ENCODE data around the gene COL23A1. TPM values are rescaled to one million over a fixed set of nuclear protein-coding genes. Genes with fewer than 3 reads are reported as not detected.

COL23A1 gene
- total and polyA plus RNA-seq, 2 experiments from 2014 or later, result 4.8 to 8.2 TPM

DNA sequence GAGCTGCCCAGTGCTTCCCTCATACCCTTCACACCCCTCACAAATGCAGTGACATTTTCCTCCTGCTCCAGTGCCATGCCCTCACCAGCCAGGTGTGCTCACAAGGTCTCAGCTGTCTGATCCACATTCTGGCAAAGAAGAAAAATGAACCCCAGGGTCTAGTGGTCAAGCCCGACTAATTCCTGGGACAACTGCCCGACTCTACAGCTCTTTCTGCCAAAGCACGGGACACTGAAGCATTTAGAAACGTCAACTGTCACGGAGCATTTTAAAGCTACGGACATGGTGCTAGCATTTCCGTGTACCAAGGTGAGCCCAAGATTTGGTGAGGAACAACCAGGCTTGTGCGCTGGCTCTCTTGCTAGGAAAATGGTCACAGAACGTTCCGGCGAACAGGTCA is 300.8 kb downstream of the COL23A1 start:
- no peaks in the 10 kb centered on the region for H3K36me3 ChIP-seq (ENCODE audit: insufficient read depth)
- no peaks in the 10 kb centered on the region for H3K4me1 ChIP-seq (ENCODE audit: insufficient read depth)
- H3K4me3 ChIP-seq, result no peak overlapping the region
- Mint-ChIP-seq H3K4me3 (no peak overlapping the region), H3K27ac (no peak overlapping the region), H3K36me3 (ENCODE audit: low read depth) (no peaks in the 10 kb centered on the region; the same call in 2 of the 3 replicates), H3K4me1 (peaks cover 3% of the 10 kb centered on the region), H3K9me3 (no peaks in the 10 kb centered on the region), H3K27me3 (ENCODE audit: insufficient read depth, low read depth, poor library complexity) (peaks cover 7% of the 10 kb centered on the region)
- no peak overlapping the region for H3K27ac ChIP-seq (ENCODE audit: low read depth)
- DNase-seq (ENCODE audit: low spot score) (no peak), ATAC-seq (no peak)
- H3K79me2 ChIP-seq (replicated peaks; ENCODE audit: insufficient read depth), result no peaks in the 10 kb centered on the region
- H3K4me2 ChIP-seq, result no peak overlapping the region
- no peaks in the 10 kb centered on the region for H3K27me3 ChIP-seq (ENCODE audit: insufficient read depth)
- H2AFZ ChIP-seq, result no peak overlapping the region
- no peaks in the 10 kb centered on the region for H3F3A ChIP-seq (replicated peaks; ENCODE audit: low read depth)
- TF ChIP-seq ZNF331 (CRISPR knock-in tag; IDR thresholded peaks at IDR 0.05; ENCODE audit: low read depth) (no peak), ZNF114 (CRISPR knock-in tag; IDR thresholded peaks at IDR 0.05) (no peak), EZH2phosphoT487 (IDR thresholded peaks at IDR 0.05; ENCODE audit: unreplicated experiment) (no peak), POLR2AphosphoS5 (IDR thresholded peaks at IDR 0.05; ENCODE audit: low read depth) (no peak), JUNB (IDR thresholded peaks at IDR 0.05; ENCODE audit: unreplicated experiment) (no peak)
- TF ChIP-seq, protein P1, sequence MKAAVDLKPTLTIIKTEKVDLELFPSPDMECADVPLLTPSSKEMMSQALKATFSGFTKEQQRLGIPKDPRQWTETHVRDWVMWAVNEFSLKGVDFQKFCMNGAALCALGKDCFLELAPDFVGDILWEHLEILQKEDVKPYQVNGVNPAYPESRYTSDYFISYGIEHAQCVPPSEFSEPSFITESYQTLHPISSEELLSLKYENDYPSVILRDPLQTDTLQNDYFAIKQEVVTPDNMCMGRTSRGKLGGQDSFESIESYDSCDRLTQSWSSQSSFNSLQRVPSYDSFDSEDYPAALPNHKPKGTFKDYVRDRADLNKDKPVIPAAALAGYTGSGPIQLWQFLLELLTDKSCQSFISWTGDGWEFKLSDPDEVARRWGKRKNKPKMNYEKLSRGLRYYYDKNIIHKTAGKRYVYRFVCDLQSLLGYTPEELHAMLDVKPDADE (IDR thresholded peaks at IDR 0.05), result no peak
- TF ChIP-seq, protein P2, sequence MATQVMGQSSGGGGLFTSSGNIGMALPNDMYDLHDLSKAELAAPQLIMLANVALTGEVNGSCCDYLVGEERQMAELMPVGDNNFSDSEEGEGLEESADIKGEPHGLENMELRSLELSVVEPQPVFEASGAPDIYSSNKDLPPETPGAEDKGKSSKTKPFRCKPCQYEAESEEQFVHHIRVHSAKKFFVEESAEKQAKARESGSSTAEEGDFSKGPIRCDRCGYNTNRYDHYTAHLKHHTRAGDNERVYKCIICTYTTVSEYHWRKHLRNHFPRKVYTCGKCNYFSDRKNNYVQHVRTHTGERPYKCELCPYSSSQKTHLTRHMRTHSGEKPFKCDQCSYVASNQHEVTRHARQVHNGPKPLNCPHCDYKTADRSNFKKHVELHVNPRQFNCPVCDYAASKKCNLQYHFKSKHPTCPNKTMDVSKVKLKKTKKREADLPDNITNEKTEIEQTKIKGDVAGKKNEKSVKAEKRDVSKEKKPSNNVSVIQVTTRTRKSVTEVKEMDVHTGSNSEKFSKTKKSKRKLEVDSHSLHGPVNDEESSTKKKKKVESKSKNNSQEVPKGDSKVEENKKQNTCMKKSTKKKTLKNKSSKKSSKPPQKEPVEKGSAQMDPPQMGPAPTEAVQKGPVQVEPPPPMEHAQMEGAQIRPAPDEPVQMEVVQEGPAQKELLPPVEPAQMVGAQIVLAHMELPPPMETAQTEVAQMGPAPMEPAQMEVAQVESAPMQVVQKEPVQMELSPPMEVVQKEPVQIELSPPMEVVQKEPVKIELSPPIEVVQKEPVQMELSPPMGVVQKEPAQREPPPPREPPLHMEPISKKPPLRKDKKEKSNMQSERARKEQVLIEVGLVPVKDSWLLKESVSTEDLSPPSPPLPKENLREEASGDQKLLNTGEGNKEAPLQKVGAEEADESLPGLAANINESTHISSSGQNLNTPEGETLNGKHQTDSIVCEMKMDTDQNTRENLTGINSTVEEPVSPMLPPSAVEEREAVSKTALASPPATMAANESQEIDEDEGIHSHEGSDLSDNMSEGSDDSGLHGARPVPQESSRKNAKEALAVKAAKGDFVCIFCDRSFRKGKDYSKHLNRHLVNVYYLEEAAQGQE (IDR thresholded peaks at IDR 0.05; ENCODE audit: unreplicated experiment), result no peak
- TF ChIP-seq, protein P3, sequence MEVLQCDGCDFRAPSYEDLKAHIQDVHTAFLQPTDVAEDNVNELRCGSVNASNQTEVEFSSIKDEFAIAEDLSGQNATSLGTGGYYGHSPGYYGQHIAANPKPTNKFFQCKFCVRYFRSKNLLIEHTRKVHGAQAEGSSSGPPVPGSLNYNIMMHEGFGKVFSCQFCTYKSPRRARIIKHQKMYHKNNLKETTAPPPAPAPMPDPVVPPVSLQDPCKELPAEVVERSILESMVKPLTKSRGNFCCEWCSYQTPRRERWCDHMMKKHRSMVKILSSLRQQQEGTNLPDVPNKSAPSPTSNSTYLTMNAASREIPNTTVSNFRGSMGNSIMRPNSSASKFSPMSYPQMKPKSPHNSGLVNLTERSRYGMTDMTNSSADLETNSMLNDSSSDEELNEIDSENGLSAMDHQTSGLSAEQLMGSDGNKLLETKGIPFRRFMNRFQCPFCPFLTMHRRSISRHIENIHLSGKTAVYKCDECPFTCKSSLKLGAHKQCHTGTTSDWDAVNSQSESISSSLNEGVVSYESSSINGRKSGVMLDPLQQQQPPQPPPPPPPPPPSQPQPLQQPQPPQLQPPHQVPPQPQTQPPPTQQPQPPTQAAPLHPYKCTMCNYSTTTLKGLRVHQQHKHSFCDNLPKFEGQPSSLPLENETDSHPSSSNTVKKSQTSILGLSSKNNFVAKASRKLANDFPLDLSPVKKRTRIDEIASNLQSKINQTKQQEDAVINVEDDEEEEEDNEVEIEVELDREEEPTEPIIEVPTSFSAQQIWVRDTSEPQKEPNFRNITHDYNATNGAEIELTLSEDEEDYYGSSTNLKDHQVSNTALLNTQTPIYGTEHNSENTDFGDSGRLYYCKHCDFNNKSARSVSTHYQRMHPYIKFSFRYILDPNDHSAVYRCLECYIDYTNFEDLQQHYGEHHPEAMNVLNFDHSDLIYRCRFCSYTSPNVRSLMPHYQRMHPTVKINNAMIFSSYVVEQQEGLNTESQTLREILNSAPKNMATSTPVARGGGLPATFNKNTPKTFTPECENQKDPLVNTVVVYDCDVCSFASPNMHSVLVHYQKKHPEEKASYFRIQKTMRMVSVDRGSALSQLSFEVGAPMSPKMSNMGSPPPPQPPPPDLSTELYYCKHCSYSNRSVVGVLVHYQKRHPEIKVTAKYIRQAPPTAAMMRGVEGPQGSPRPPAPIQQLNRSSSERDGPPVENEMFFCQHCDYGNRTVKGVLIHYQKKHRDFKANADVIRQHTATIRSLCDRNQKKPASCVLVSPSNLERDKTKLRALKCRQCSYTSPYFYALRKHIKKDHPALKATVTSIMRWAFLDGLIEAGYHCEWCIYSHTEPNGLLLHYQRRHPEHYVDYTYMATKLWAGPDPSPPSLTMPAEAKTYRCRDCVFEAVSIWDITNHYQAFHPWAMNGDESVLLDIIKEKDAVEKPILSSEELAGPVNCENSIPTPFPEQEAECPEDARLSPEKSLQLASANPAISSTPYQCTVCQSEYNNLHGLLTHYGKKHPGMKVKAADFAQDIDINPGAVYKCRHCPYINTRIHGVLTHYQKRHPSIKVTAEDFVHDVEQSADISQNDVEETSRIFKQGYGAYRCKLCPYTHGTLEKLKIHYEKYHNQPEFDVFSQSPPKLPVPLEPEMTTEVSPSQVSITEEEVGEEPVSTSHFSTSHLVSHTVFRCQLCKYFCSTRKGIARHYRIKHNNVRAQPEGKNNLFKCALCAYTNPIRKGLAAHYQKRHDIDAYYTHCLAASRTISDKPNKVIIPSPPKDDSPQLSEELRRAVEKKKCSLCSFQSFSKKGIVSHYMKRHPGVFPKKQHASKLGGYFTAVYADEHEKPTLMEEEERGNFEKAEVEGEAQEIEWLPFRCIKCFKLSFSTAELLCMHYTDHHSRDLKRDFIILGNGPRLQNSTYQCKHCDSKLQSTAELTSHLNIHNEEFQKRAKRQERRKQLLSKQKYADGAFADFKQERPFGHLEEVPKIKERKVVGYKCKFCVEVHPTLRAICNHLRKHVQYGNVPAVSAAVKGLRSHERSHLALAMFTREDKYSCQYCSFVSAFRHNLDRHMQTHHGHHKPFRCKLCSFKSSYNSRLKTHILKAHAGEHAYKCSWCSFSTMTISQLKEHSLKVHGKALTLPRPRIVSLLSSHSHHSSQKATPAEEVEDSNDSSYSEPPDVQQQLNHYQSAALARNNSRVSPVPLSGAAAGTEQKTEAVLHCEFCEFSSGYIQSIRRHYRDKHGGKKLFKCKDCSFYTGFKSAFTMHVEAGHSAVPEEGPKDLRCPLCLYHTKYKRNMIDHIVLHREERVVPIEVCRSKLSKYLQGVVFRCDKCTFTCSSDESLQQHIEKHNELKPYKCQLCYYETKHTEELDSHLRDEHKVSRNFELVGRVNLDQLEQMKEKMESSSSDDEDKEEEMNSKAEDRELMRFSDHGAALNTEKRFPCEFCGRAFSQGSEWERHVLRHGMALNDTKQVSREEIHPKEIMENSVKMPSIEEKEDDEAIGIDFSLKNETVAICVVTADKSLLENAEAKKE (CRISPR knock-in tag; IDR thresholded peaks at IDR 0.05), result no peak
- TF ChIP-seq, protein P4, sequence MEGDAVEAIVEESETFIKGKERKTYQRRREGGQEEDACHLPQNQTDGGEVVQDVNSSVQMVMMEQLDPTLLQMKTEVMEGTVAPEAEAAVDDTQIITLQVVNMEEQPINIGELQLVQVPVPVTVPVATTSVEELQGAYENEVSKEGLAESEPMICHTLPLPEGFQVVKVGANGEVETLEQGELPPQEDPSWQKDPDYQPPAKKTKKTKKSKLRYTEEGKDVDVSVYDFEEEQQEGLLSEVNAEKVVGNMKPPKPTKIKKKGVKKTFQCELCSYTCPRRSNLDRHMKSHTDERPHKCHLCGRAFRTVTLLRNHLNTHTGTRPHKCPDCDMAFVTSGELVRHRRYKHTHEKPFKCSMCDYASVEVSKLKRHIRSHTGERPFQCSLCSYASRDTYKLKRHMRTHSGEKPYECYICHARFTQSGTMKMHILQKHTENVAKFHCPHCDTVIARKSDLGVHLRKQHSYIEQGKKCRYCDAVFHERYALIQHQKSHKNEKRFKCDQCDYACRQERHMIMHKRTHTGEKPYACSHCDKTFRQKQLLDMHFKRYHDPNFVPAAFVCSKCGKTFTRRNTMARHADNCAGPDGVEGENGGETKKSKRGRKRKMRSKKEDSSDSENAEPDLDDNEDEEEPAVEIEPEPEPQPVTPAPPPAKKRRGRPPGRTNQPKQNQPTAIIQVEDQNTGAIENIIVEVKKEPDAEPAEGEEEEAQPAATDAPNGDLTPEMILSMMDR (conservative IDR thresholded peaks at IDR 0.05; ENCODE audit: low read depth in 2 of 2), result no peak
- H4K20me1 ChIP-seq (replicated peaks; ENCODE audit: insufficient read depth), result no peaks in the 10 kb centered on the region
- H3K9me2 ChIP-seq (ENCODE audit: insufficient read depth), result no peaks in the 10 kb centered on the region

All from GM23338 (cell line).